Measurements from ENCODE around the gene SOD2. TPM values are rescaled to one million over a fixed set of nuclear protein-coding genes. Genes with fewer than 3 reads are reported as not detected.
"Not testable (repeated sequence)": the region's sequence is repeated elsewhere in the genome, so short reads cannot be mapped to it uniquely, and the experiment has no call there.

Gene SOD2
- total RNA-seq, 1 donor from 2014 or later: 764 TPM

DNA sequence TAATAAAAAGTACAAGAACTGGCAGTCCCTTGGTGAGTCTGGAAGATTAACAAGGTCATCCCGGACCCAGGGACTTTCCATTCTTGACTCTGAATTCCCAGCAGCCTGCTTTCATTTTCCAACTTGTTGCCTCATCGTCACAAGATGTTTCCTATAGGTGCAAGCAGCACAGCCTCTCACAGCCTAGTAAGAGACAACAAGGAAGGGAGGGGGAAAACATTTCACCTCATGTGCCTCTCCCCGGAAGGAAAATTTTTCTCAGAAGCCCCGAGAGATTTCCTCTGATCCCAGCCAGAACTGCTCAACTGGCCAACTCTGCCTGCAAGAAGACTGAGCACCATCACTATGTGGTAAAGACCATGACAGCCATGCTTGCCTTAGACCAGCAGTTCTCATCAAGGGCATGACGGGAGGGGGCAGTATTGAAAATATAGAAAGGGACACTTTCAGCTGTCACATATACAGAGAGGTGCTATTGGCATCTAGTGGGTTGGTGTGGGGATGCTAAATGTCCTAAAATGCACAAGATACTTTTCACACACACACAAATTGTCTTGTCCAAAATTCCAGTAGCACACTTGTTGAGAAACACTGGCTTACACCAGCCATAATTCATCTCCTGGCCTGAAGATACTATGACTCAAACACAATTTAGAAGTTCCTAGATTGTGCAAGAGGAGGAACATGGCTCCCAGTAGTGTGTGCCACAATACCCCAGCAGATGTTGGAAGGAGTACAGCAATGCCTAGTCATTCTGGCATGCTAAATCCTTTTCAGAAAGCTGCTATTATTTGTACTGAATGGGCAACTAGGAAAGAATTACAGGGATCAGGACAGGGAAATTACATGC is 23.4 kb upstream of the SOD2 start:
- no peak for DNase-seq (ENCODE audit: extremely low read depth, low read depth, low spot score)

DNA sequence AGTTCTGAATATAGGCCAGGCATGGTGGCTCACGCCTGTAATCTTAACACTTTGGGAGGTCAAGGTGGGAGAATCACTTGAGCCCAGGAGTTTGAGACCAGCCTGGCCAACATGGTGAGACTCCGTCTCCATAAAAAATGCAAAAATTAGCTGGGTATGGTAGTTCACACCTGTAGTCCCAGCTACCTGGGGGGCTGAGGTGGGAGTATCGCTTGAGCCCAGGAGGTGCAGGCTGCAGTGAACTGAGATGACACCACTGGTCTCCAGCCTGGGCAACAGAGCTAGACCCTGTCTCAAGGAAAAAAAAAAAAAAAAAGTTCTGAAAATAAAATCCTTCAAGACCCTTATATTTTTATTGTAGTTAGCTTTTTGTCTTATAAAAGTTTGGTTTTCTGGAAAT is 22.6 kb upstream of the SOD2 start:
- DNase-seq (ENCODE audit: extremely low read depth, low read depth, low spot score): no peak

DNA sequence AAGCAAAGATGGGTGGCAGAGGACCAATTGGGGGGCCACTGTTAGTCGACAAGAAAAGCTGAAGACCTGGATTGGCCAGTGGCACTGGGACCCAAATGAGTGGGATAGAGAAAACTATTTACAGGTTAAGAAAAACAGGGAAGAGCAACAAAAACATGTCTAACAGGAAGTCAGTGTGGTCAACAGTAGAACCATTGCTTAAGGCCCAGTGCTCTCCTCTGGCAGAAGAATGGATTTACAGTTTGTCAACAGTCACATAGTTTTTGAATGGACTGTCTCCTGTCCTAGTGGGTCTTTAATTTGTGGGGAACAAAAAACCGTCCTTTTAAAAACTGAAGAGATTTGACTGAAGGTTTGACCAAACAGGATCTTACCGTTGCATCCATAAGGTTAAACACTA is 22.1 kb upstream of the SOD2 start:
- DNase-seq (ENCODE audit: extremely low read depth, low read depth, low spot score): no peak

DNA sequence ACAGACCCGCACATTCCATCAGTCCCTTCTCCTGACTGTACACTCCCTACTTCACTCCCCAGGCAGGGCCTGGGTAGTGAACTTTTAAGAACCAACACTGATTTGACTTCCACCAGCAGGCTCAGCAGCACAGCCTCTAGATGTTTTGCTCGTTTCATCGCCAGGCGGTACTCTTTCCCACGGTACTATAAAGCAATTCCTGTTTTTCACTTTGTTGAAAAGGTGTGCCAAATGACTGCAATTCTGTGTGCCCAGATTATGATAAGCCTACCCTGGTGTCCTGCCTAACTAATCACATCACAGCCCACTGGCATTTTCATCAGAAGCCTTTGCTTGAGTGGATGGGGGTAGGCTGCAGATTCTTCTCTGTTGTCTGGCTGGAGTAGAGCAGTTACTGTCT is 21.4 kb upstream of the SOD2 start:
- DNase-seq (ENCODE audit: extremely low read depth, low read depth, low spot score): no peak

DNA sequence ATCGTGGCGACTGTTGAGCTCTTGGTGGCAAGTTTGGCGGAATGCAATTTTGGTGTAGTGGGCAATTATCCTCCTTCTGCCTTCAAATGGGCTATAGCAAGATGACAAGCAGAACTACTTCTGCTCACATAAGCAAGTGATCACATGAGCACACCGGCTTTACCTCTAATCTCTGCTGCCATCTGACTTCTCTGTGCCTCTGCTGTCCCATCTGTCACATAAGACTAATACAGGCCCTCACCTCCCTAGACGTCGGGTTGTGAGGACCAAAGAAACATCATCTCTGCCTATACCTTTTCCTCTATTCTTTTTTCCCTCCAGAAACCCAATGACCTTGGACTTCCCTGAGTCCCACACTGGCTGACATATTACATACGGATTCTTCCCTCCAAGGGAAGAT is 20.9 kb upstream of the SOD2 start:
- DNase-seq (ENCODE audit: extremely low read depth, low read depth, low spot score): no peak

DNA sequence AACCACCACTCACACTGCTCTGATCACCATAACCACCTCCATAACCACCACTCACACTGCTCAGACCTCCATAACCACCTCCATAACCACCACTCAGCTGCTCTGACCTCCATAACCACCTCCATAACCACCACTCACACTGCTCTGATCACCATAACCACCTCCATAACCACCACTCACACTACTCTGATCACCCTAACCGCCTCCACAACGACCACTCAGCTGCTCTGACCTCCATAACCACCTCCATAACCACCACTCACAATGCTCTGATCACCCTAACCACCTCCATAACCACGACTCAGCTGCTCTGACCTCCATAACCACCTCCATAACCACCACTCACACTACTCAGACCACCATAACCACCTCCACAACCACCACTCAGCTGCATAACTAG is 19.3 kb upstream of the SOD2 start:
- DNase-seq (ENCODE audit: extremely low read depth, low read depth, low spot score): not testable (repeated sequence)

DNA sequence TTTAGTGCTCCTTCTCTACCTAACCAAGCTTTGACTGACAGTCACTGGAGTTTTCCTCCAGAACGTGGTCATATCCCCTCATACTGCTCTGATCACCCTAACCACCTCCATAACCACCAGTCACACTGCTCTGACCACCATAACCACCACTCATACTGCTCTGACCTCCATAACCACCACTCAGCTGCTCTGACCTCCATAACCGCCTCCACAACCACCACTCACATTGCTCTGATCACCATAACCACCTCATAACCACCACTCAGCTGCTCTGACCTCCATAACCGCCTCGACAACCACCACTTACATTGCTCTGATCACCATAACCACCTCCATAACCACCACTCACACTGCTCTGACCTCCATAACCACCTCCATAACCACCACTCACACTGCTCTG is 17.6 kb upstream of the SOD2 start:
- not testable (repeated sequence) for DNase-seq (ENCODE audit: extremely low read depth, low read depth, low spot score)

DNA sequence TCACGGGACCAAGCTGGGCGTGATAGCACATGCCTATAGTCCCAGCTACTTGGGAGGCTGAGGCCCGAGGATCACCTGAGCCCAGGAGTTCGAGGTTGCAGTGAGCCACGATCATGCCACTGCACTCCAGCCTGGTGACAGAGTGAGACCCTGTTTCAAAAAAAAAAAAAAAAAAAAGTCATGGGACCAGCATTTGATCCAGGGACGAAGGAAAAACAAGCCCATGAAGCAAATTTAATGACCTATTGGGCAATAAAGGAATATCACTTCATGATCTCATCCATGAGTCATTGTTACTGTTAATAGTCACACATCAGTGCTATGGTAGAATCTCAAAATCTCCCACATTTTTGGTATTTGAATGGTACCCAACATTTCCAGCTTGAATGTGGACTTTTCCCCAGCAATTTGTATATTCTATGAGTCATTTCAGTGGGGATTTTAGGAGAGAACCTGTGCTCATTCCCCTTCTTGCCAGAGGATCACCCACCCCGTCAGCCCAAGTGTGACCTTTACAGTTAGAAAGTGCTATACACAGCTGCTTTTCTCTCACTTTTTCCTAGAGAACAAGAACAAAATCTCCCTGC is 8.5 kb upstream of the SOD2 start:
- DNase-seq (ENCODE audit: extremely low read depth, low read depth, low spot score): no peak

DNA sequence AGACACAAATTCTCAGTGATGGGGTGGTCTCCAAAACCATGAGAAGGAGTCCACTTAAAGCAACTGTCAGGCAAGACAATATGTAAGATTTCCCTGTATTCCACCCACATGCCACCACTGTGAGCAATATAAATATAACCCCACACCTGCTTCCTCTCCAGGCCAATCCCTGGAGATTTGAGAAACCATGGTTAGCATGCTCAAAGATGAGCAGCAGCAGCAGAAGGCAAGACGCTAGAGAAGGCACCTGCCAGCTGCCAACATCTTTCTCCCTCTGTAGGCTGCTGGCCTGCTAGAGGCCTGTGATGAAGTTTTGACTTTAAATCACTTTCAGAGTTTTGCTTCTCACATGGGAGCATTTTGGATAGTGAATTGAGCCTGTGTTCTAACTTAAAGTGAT is 7.9 kb upstream of the SOD2 start:
- no peak for DNase-seq (ENCODE audit: extremely low read depth, low read depth, low spot score)

DNA sequence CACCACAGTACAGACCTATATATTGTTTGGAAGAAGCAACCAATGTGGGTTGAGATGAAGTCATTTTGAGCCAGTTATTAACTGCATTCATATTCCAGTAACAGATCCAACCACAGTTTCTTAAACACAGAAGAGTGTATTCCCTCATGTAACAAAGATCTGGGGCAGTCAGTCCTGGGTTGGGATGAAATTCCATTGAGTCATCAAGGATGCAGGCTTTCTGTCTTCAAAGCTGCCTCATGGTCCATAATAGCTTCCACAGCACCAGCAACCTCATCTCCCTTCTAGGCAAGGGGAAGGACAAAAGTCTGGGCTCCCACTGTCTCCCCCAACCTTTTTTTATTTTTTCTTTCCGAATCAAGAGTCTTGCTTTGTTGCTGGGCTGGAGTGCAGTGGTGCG is 2.9 kb upstream of the SOD2 start:
- DNase-seq (ENCODE audit: extremely low read depth, low read depth, low spot score): no peak

DNA sequence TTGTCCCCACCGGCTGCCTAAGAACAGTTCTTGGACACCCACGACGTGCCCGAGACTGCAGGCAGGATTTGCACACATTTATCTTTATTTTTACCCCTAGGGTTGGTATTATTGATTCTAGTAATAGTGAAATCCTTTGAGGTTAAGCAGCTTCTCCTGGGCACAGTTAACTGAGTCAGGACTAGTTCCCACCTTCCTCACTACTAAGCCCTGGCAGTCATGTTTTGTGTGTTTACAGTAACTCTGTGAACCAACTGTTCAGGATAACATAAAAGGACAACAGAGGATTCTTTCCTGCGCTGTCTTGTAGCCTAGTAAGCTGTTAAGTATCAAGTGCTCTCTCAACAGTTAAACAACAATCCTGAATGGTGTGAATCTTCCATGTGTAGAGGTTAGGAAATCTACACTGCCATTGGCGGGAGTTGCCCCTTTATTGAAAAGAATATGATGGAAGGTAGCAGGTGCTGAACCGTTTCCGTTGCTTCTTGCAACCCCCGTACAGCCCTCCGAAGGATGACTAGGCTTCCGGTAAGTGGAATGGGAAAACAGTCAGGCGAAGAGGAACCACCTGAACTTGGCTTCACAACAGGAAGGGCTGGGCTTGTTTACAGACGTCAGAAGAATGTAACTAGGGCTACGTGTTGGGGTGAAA is 979 bp upstream of the SOD2 start:
- peak; percentile 85 for DNase-seq (ENCODE audit: extremely low read depth, low read depth, low spot score)

DNA sequence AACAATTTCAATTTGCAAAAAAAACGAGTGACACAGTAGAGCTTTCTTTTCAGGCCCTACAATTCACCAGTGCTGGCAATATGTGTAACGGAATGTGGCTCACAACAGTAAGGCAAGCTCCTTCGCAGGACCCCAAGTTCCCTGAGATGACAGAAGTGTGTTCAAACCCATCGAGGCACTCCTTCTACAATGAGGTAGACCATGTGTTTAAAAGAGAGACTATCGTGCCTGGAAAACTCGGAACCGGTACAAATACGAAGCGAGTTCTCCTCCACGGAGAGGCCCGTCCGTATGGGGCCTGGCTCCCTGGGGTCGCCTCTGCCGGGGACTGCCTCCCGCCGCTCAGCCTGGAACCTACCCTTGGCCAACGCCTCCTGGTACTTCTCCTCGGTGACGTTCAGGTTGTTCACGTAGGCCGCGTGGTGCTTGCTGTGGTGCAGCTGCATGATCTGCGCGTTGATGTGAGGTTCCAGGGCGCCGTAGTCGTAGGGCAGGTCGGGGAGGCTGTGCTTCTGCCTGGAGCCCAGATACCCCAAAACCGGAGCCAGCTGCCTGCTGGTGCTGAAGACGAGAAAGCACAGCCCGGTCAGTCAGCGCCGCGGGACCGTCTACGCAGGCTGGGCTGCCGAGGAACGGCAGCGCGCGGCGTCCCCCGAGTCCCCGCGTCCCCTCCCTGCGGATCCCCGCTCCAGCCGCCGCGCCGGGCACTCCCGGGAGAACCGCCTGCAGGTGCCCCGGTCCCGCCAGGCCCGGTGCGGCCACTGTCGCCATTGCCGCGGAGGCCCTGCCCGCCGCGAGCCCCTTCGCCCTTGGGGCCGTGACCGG is 526 bp downstream of the SOD2 start:
- no peak for DNase-seq (ENCODE audit: extremely low read depth, low read depth, low spot score)

DNA sequence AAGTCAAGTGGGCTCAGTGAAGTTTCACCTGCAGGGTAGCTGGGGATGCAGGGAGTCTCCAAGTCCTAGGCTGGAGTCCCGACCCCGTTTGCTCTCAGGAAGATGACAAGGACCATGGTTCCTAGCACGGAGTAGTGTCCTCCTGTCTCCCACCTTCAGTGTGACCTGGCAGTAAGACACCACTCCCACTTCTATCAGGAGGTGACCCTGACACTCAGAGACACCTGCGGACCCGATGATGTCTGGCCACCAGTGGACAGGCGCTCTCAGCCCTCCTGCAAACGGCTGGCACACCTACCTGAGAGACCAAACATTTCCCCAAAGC is 1.1 kb downstream of the SOD2 start:
- no peak for DNase-seq (ENCODE audit: extremely low read depth, low read depth, low spot score)

DNA sequence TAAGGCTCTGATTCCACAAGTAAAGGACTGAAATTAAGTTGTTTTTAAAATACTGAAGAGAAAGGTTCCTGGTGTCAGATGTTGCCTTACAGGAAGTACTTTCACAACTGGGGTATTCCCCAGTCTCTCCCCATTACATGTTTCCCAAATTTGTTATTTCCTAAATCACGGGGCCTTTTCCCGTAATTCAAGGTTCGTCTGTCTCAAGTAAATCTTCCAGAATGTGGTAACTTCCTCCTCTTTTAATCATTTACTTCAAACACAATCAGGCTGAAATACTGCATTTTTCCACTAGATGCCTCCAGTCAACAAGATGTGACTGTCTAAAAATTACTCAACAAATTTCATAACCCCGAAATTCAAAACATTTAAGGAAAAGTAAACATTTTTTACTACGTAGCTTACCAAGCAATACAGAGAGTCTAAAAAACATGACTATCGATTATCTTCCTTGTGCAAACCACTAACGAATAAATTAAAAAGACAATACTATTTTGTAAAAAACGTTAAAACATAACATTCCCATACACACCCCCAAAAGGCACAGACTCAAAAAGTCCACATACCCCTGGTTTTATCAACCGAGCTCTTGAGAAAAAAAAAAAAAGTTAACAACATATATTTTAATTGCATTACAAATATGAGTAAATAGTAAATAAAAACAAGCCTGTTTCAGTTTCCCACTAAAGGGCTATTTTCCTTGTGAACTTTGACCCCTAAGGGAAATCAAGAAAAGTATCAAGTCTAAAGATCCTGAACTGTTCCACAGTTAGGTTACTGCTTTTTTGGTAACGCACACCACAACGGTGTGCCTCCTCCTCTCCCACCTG is 1.7 kb downstream of the SOD2 start:
- DNase-seq (ENCODE audit: extremely low read depth, low read depth, low spot score): peak; percentile 80

DNA sequence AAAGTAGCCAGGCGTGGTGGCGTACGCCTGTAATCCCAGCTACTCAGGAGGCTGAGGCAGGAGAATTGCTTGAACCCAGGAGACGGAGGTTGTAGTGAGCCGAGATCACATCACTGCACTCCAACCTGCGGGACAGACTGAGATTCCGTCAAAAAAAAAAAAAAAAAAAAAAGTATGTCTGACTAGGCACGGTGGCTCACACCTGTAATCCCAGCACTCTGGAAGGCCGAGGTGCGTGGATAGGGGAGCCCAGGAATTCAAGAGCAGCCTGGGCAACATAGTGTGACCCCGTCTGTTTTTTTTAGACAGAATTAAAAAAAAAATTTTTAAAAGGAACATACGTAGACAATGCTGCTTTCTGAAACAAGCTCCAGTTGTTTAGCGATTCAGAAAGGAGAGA is 2.9 kb downstream of the SOD2 start:
- not testable (repeated sequence) for DNase-seq (ENCODE audit: extremely low read depth, low read depth, low spot score)

DNA sequence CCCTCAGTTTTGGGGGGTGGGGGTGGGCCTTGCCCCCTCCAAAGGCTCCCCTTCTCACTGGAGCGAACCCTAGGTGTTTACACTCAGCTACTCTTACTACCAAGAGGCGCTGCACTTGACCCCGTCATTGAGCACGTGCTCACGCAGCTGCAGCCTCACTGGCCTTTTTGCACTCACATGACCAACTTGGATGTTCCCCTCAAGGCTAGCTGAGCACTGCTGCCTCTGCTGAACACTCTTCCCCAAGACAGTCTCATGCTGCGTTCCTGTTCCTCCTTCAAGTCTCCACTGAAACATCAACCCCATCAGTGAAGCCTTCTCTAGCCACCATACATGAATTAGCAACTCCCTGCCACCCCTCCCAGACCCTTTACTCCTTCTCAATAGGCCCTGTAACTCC is 4.0 kb downstream of the SOD2 start:
- no peak for DNase-seq (ENCODE audit: extremely low read depth, low read depth, low spot score)

DNA sequence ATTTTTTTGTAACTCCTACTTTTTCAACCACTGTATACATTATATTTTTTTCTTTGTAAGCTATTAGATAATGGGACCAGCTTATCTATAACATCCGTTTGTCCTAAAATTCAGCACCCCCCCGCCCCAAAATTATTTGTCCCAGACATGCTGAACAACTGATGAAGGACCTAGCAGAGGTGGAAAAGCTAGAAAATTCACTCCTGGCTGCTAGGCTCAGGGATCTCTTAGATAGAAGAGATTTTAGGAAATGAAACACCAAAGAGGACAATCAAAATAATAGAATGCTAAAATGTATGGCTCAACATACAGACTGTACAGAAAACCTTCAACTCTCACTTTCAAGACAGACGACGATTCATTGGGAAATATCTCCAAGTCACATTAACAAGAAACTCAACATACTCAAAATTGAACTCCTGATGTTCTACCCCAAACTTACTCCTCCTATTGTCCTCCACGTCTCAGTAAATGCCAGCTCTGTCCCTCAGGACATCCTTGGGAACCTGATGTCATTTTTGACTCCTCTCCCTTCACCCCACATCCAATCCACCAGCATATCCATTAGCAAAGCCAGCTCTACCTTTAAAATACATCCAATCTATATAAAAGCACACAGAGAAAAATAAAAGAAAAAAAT is 4.7 kb downstream of the SOD2 start:
- DNase-seq (ENCODE audit: extremely low read depth, low read depth, low spot score): no peak

DNA sequence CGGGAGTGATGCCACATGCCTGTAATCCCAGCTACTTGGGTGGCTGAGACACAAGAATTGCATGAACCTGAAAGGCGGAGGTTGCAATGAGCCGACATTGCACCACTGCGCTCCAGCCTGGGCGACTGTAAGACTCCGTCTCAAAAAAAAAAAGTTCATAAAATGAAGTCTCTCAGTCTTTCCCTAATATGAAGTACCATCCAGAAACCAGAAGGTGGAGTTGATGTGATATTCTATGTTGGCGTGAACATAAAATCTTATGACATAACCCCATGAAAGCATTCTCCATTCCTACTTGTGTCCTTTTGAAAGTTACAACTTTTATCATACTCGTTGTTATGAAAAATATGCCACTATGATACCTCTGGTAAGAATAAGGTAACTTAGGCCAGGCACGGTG is 5.7 kb downstream of the SOD2 start:
- no peak for DNase-seq (ENCODE audit: extremely low read depth, low read depth, low spot score)

DNA sequence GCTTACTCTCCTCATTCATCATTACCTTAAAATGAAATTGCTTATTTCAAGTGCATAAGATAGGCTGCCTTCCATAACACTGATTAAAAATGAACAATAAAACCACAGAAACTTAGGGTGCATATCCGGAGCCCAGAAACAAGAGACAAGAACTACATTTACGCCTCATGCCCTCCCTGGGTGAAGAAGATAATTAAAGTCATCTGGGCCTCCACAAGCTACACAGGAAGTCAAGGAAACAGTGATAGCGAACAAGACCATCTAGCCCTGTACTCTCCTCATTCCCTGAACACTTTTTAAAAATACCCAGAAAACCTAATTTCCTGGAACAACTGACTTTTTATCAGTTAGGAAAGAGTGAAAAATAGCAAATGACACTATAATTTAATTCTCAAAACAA is 6.3 kb downstream of the SOD2 start:
- DNase-seq (ENCODE audit: extremely low read depth, low read depth, low spot score): no peak

DNA sequence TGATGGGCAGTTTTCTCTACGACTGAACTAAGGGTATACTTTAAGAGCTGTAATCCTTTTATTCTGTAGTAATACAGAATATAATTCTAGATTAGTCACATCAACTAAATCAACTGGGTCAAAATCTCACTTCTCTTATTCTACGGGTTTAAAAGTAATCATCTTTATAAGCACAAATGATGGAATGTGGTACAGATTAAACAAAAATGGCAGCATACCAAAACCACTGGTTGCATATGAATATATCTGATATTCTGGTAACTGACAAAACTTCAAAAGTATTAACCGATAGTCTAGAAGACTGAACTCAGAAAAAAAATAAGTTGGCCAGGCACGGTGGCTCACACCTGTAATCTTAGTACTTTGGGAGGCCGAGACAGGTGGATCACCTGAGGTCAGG is 7.0 kb downstream of the SOD2 start:
- DNase-seq (ENCODE audit: extremely low read depth, low read depth, low spot score): no peak

Measured in glomerular endothelial cell (primary cell).